Adipose tissue (tissue), 3 donors: Measurements from ENCODE around the gene PKHD1. TPM values are rescaled to one million over a fixed set of nuclear protein-coding genes. Genes with fewer than 3 reads are reported as not detected.

Source experiments
- H3K27ac ChIP-seq: one replicate; pipeline ENCODE4 v1.5.1; 2013; ENCODE audit warnings: low read depth, low read length
- WGBS, 3 donors: extraction: QIAGEN DNeasy Blood & Tissue Kit; methylation state at CpG; one replicate each; pipeline ENCODE4 v1.1.7; 2013; 5-methylcytosine and 5-hydroxymethylcytosine counted together
- polyA plus RNA-seq, 3 donors: library from polyadenylated mRNA; stranded (reverse); fragments of 200-250 nt; gene quantifications; one replicate each; pipeline ENCODE4 v1.2.3, GENCODE V29; 2013
- donor health status: healthy with polysubstance abuse.
- donor health status: Bipolar disorder and iron deficiency.
- donor health status: healthy.

The PKHD1 gene
- polyA plus RNA-seq, 3 donors, result 0.01 to 3.3 TPM; not detected in 1

DNA sequence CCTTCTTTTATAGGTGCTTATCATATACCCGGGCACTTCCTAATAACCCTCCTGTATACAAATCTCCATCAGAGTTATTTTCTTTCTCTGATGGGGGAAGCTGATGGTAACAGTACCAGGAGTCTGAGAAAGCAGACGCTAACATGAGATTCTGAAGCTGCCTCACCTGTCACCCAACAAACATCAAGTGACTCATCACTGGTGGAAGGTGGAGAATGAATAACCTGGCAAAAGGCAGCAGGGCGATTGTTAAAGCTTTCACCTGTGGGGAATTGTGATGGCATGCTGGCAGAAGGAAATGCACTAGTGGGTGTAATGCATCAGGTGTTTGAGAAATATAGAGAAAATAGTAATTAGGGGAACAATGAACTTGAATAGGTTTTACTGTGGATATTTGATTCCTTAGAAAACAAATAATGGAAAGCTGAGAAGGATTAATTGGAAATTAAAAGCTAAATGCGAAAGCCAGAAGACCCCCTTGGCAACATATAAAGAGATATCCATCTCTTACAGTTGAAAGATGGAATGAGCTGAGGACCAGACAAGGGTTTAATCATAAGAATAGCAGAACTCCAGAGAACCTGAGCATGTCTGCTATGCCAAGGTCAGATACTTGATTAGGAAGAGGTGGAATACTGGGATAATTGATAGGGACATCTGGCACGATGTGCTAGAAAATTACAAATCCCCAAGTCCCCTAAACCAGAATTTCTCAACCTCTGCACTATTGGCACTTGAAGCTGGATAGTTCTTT, 517.1 kb downstream of the PKHD1 start:
- WGBS, 3 donors, result 72 to 87% (median 86%) methylated on average over 5 of the region's 5 CpGs
- H3K27ac ChIP-seq, result no peak overlapping the region

- no peak overlapping the region for H3K27ac ChIP-seq
These were observed 517.8 kb downstream of the PKHD1 start for GRCh38 chr6:51569594-51569993.

DNA sequence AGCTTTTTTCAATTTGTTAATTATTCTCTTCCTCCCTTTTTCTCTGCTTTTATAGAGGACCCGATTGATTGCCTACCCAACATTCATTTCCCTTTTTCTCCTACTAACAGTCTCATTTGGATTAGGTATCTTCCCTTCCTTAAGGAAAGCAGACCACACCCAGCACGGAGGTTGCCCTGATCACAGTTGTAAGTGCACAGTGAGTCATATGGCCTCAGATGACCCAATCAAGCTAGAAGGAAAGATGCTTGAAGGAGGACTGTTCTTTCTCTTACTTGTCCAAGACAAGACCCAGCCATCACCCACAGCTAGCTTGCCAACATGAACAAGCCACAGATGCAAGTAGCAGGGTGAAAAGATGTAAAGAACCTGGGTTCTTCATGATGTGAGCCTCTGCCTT, 518.6 kb downstream of the PKHD1 start:
- no peak overlapping the region for H3K27ac ChIP-seq
- WGBS, 3 donors, result 64 to 82% (median 70%) methylated on average over 2 of the region's 2 CpGs

More at GRCh38 chr6:51569594-51569993, 517.8 kb downstream of the PKHD1 start:
- 83 to 94% (median 84%) methylated on average over 1 of the region's 1 CpG for WGBS, 3 donors

- no peak overlapping the region for H3K27ac ChIP-seq
These were observed 521.9 kb downstream of the PKHD1 start for GRCh38 chr6:51565472-51565871.

Other genes starting within 250 kb of the PKHD1 start
- not detected for gene IL17A, start 98.8 kb upstream of the PKHD1 start, polyA plus RNA-seq
- gene IL17F, start 156.9 kb upstream of the PKHD1 start, polyA plus RNA-seq, result not detected
- 10 to 100 TPM; 12.8 to 22.6 (median 20.7) TPM for gene MCM3, start 197.1 kb upstream of the PKHD1 start, polyA plus RNA-seq